HepG2 (cell line): ENCODE measurements around the gene HELLS. TPM values are rescaled to one million over a fixed set of nuclear protein-coding genes. Genes with fewer than 3 reads are reported as not detected.

Source experiments
- ATAC-seq: fragments of 200-7000 bp; cut with Tn5 transposase; 3 replicates; pipeline ENCODE4 v1.9.1; 2020; ENCODE audit warnings: mild to moderate bottlenecking, moderate library complexity
- BruUV-seq: library from RNA; stranded (reverse); fragments of 400-500 nt; replicated peaks from 2 replicates; lab custom pipeline; 2021; lab: Mats Ljungman, UMichigan
- CTCF ChIA-PET: fragments of 300-600 bp; formaldehyde crosslinking; extraction: SDS; loops from one replicate; lab custom pipeline; 2021; ENCODE audit warnings: low total read pairs, inconsistent platforms, low intra/inter-chr PET ratio; lab: Yijun Ruan, JAX
- POLR2A ChIA-PET: fragments of 350-600 bp; sonication (Branson Sonifier 250); formaldehyde crosslinking; loops from one replicate; lab custom pipeline; 2020; ENCODE audit warnings: antibody characterized with exemption, inconsistent platforms; lab: Yijun Ruan, JAX
- DNase-seq: peaks from one replicate; pipeline ENCODE4 v3.0.0-alpha.2; 2015; ENCODE audit warnings: low spot score
- FAIRE-seq: peaks from 3 replicates; lab custom pipeline; 2011; peaks lifted over from hg19 to GRCh38; lab: Jason Lieb, UNC
- H2AFZ ChIP-seq: one replicate; pipeline ENCODE4 v1.6.1; 2011; ENCODE audit warnings: low read length, inconsistent platforms
- H3K27ac ChIP-seq: fragments of 300-600 bp; 3 replicates; pipeline ENCODE4 v1.8.0; 2011; ENCODE audit warnings: mixed run types, mild to moderate bottlenecking, mixed read lengths, low read length, inconsistent platforms; ENCODE audit not compliant: insufficient read depth; ENCODE audit errors: extremely low read length
- H3K27me3 ChIP-seq, 2 experiments: fragments of 200-600 bp in 1 of 2; 2 replicates in 1 of 2; 3 replicates in 1 of 2; pipeline versions ENCODE4 v1.6.0 to v1.8.0; 2011; ENCODE audit warnings: low read length in 2 of 2, mild to moderate bottlenecking in 2 of 2, moderate library complexity in 2 of 2, inconsistent platforms in 1 of 2; ENCODE audit not compliant: insufficient read depth in 2 of 2, control insufficient read depth in 1 of 2
- H3K36me3 ChIP-seq, 2 experiments: fragments of 200-600 bp in 1 of 2; replicated peaks in 1 of 2; 2 replicates in 1 of 2; 3 replicates in 1 of 2; pipeline versions ENCODE4 v1.5.1 to v1.8.0; 2011; ENCODE audit warnings: low read length in 2 of 2, inconsistent platforms in 1 of 2; ENCODE audit not compliant: insufficient read depth in 2 of 2, control insufficient read depth in 1 of 2
- H3K4me1 ChIP-seq: 2 replicates; pipeline ENCODE4 v1.5.1; 2012; ENCODE audit warnings: low read length, inconsistent platforms; ENCODE audit not compliant: insufficient read depth
- H3K4me2 ChIP-seq: 2 replicates; pipeline ENCODE4 v1.6.0; 2011; ENCODE audit warnings: low read depth, low read length, inconsistent platforms
- H3K4me3 ChIP-seq, 3 experiments: fragments of 200-600 bp in 1 of 3; sonication (generic), shearing (Covaris generic) in 1 of 3; replicated peaks in 1 of 3; 2 replicates each; pipeline ENCODE4 v1.5.1; 2011 to 2016; ENCODE audit warnings: low read length in 3 of 3, inconsistent platforms in 2 of 3, low read depth in 2 of 3, mild to moderate bottlenecking in 2 of 3, control low read depth in 1 of 3, mixed read lengths in 1 of 3; ENCODE audit not compliant: insufficient read depth in 1 of 3
- H3K79me2 ChIP-seq: one replicate; pipeline ENCODE4 v1.6.1; 2011; ENCODE audit warnings: low read length, inconsistent platforms; ENCODE audit not compliant: insufficient read depth
- H3K9ac ChIP-seq: 2 replicates; pipeline ENCODE4 v1.6.0; 2011; ENCODE audit warnings: mild to moderate bottlenecking, low read depth, low read length, inconsistent platforms; ENCODE audit not compliant: insufficient read depth
- H3K9me3 ChIP-seq: 2 replicates; pipeline ENCODE4 v1.5.1; 2012; ENCODE audit warnings: mild to moderate bottlenecking, low read length
- H4K20me1 ChIP-seq: 2 replicates; pipeline ENCODE4 v1.6.0; 2011; ENCODE audit warnings: inconsistent platforms, mild to moderate bottlenecking, low read length, moderate library complexity; ENCODE audit not compliant: insufficient read depth
- ARNTL ChIP-seq: sonication (generic); formaldehyde crosslinking; IDR thresholded peaks from 2 replicates; pipeline ENCODE4 v1.4.0; 2020; ENCODE audit warnings: mild to moderate bottlenecking, missing genetic modification reagents
- REST ChIP-seq, 2 experiments: IDR thresholded peaks; 2 replicates each; pipeline ENCODE4 v1.6.1; 2011 to 2012; ENCODE audit warnings: low read length in 2 of 2, borderline replicate concordance in 1 of 2, low read depth in 1 of 2, mild to moderate bottlenecking in 1 of 2, moderate library complexity in 1 of 2
- ZBTB42 ChIP-seq: sonication (generic); formaldehyde crosslinking; IDR thresholded peaks from 2 replicates; pipeline ENCODE4 v1.5.0; 2020; ENCODE audit warnings: mild to moderate bottlenecking, missing genetic modification reagents
- ZFP90 ChIP-seq: sonication (generic); formaldehyde crosslinking; IDR thresholded peaks from 2 replicates; pipeline ENCODE4 v1.8.0; 2022; ENCODE audit warnings: missing genetic modification reagents, mild to moderate bottlenecking, inconsistent platforms, borderline replicate concordance
- ZNF3 ChIP-seq: IDR thresholded peaks from 2 replicates; pipeline ENCODE4 v1.7.0; 2017; ENCODE audit warnings: inconsistent platforms
- ZNF430 ChIP-seq: sonication (generic); formaldehyde crosslinking; IDR thresholded peaks from 2 replicates; pipeline ENCODE4 v1.9.0; 2021; ENCODE audit warnings: mild to moderate bottlenecking, missing genetic modification reagents
- ZNF678 ChIP-seq: sonication (generic); formaldehyde crosslinking; IDR thresholded peaks from 2 replicates; pipeline ENCODE4 v1.4.0; 2020; ENCODE audit warnings: mild to moderate bottlenecking, missing genetic modification reagents
- WGBS: methylation state at CpG from one replicate; pipeline ENCODE4 v1.1.6; 2017; ENCODE audit warnings: low lambda C conversion rate; 5-methylcytosine and 5-hydroxymethylcytosine counted together
- in situ Hi-C: cut with HindIII; loops from 2 replicates; pipeline ENCODE4 v1.10.0; 2017; ENCODE audit warnings: low pct_unique_long_range_greater_than_20kb; ENCODE audit not compliant: extremely low pct_ligation_motif_present
- intact Hi-C: fragments of 100-400 bp; cut with micrococcal nuclease; formaldehyde crosslinking; loops from one replicate; pipeline ENCODE4 v1.10.0; 2022; ENCODE audit not compliant: unreplicated experiment
- polyA plus RNA-seq, 8 experiments: library from polyadenylated mRNA; depleted of rRNA in 3 of 8; stranded (reverse) in 7 of 8; unstranded in 1 of 8; fragments of >200 nt; fragmentation: Illumina TruSeq in 4 of 8; extraction: Trizol in 4 of 8; gene quantifications; 2 replicates each; pipeline versions ENCODE4 v1.2.1 to v1.2.3, GENCODE V29; 2011 to 2016; ENCODE audit warnings: low read depth in 4 of 8, missing spikeins in 1 of 8, mixed read lengths in 1 of 8; ENCODE audit not compliant: insufficient read depth in 1 of 8
- total RNA-seq, 5 experiments: library from RNA; depleted of rRNA; stranded (reverse); fragments of >200 nt; fragmentation: Illumina TruSeq; extraction: Trizol; gene quantifications; 2 replicates each; pipeline ENCODE4 v1.2.3, GENCODE V29; 2016; ENCODE audit warnings: low read depth in 1 of 5

HELLS gene
- total and polyA plus RNA-seq, 2 of the 13 experiments (the other 11 are each of a cell fraction or from before 2014, with no cell fraction given): 22.6 to 84.6 TPM

- no peak for TF ChIP-seq ZBTB42
- TF ChIP-seq ZFP90 (CRISPR knock-in tag): no peak
- TF ChIP-seq ZNF3 (CRISPR knock-in tag): no peak
- no peak for TF ChIP-seq ZNF678 (CRISPR knock-in tag)
- no peak for TF ChIP-seq ZNF430 (CRISPR knock-in tag)
- TF ChIP-seq REST (IDR thresholded peaks at IDR 0.05; ENCODE audit: borderline replicate concordance in 1 of 2, low read depth in 1 of 2, low read length in 2 of 2): no peak
- no peak for TF ChIP-seq ARNTL (CRISPR knock-in tag)
- no peaks in the 10 kb centered on the region for H3K9me3 ChIP-seq
- POLR2A ChIA-PET: no interaction called here
- H3K27me3 ChIP-seq: no peaks in the 10 kb centered on the region
- no peaks in the 10 kb centered on the region for H3K36me3 ChIP-seq
- CTCF ChIA-PET: no interaction called here
- no peaks in the 10 kb centered on the region for H3K4me1 ChIP-seq
- DNase-seq: no peak
- 93% methylated on average over 2 of the region's 2 CpGs for WGBS
- no TSS peak for BruUV-seq
- intact Hi-C loops: loop anchor here (10.0 kb wide), 1 partner anchor 508 kb away; no protein-coding TSS in a partner anchor
- no peak overlapping the region for H3K27ac ChIP-seq
- no peak overlapping the region for H3K4me3 ChIP-seq
- in situ Hi-C loops: loop anchor here (25.0 kb wide), 1 partner anchor 611 kb away; no protein-coding TSS in a partner anchor
- no peaks in the 10 kb centered on the region for H4K20me1 ChIP-seq
- ATAC-seq: no peak
- no peak overlapping the region for H2AFZ ChIP-seq
- H3K4me2 ChIP-seq: no peak overlapping the region
- H3K9ac ChIP-seq: no peak overlapping the region
- H3K79me2 ChIP-seq: no peaks in the 10 kb centered on the region
- no peak for FAIRE-seq
These were observed 80.9 kb downstream of the HELLS start for GRCh38 chr10:94626476-94626875.
